ENCODE measurements around the gene LUC7L3.

The LUC7L3 gene

GRCh38 chr17:50683434-50684287, 35.7 kb upstream of the LUC7L3 start:
- H3K27ac ChIP-seq (ENCODE audit: low read depth, low read length) = no peak overlapping the region
- no peaks in the 10 kb centered on the region for H3K79me2 ChIP-seq (ENCODE audit: insufficient read depth, low read length)
- H3K9me2 ChIP-seq (replicated peaks; ENCODE audit: insufficient read depth, low read length) = no peaks in the 10 kb centered on the region
- H3K9ac ChIP-seq (ENCODE audit: low read length) = no peak overlapping the region
- H3K36me3 ChIP-seq (ENCODE audit: low read length) = no peaks in the 10 kb centered on the region
- H2AFZ ChIP-seq (ENCODE audit: low read depth, low read length, severe bottlenecking) = no peak overlapping the region
- H4K20me1 ChIP-seq (ENCODE audit: low read depth, low read length) = no peaks in the 10 kb centered on the region
- no peaks in the 10 kb centered on the region for H3K9me3 ChIP-seq (ENCODE audit: insufficient read depth, low read length)
- H3K27me3 ChIP-seq (ENCODE audit: low read length) = no peaks in the 10 kb centered on the region
- H3K4me2 ChIP-seq (ENCODE audit: low read depth, low read length, poor library complexity, severe bottlenecking) = no peak overlapping the region
- TF ChIP-seq EZH2phosphoT487 (conservative IDR thresholded peaks at IDR 0.05; ENCODE audit: low read length) = no peak
- TF ChIP-seq CTCF (IDR thresholded peaks at IDR 0.05; ENCODE audit: insufficient read depth, low read length, poor library complexity, severe bottlenecking) = no peak
- H3F3A ChIP-seq (ENCODE audit: insufficient read depth) = no peaks in the 10 kb centered on the region
- H3K4me3 ChIP-seq (ENCODE audit: insufficient read depth, low read length, poor library complexity, severe bottlenecking) = no peak overlapping the region

- Histone ChIP-seq H3K36me3 (ENCODE audit: low read length) (no peaks in the 10 kb centered on the region), H3F3A (ENCODE audit: insufficient read depth) (no peaks in the 10 kb centered on the region), H4K20me1 (ENCODE audit: low read depth, low read length) (no peaks in the 10 kb centered on the region), H3K27me3 (ENCODE audit: low read length) (no peaks in the 10 kb centered on the region), H3K27ac (ENCODE audit: low read depth, low read length) (no peak overlapping the region), H3K9me3 (ENCODE audit: insufficient read depth, low read length) (no peaks in the 10 kb centered on the region), H3K79me2 (ENCODE audit: insufficient read depth, low read length) (no peaks in the 10 kb centered on the region), H3K9ac (ENCODE audit: low read length) (no peak overlapping the region), H3K4me2 (ENCODE audit: low read depth, low read length, poor library complexity, severe bottlenecking) (no peak overlapping the region), H2AFZ (ENCODE audit: low read depth, low read length, severe bottlenecking) (no peak overlapping the region), H3K4me3 (ENCODE audit: insufficient read depth, low read length, poor library complexity, severe bottlenecking) (no peak overlapping the region), H3K9me2 (replicated peaks; ENCODE audit: insufficient read depth, low read length) (no peaks in the 10 kb centered on the region)
- TF ChIP-seq EZH2phosphoT487 (conservative IDR thresholded peaks at IDR 0.05; ENCODE audit: low read length) = no peak
Observed at GRCh38 chr17:50684288-50684611, 35.2 kb upstream of the LUC7L3 start.

- no peak for TF ChIP-seq EZH2phosphoT487 (conservative IDR thresholded peaks at IDR 0.05; ENCODE audit: low read length)
- TF ChIP-seq CTCF (IDR thresholded peaks at IDR 0.05; ENCODE audit: insufficient read depth, low read length, poor library complexity, severe bottlenecking) = no peak
- H4K20me1 ChIP-seq (ENCODE audit: low read depth, low read length) = no peaks in the 10 kb centered on the region
- no peaks in the 10 kb centered on the region for H3K27me3 ChIP-seq (ENCODE audit: low read length)
- H3K4me2 ChIP-seq (ENCODE audit: low read depth, low read length, poor library complexity, severe bottlenecking) = no peak overlapping the region
- H2AFZ ChIP-seq (ENCODE audit: low read depth, low read length, severe bottlenecking) = no peak overlapping the region
- H3F3A ChIP-seq (ENCODE audit: insufficient read depth) = no peaks in the 10 kb centered on the region
- no peak overlapping the region for H3K4me3 ChIP-seq (ENCODE audit: insufficient read depth, low read length, poor library complexity, severe bottlenecking)
- no peaks in the 10 kb centered on the region for H3K36me3 ChIP-seq (ENCODE audit: low read length)
- H3K27ac ChIP-seq (ENCODE audit: low read depth, low read length) = no peak overlapping the region
- H3K9me3 ChIP-seq (ENCODE audit: insufficient read depth, low read length) = no peaks in the 10 kb centered on the region
- H3K9me2 ChIP-seq (replicated peaks; ENCODE audit: insufficient read depth, low read length) = no peaks in the 10 kb centered on the region
- no peak overlapping the region for H3K9ac ChIP-seq (ENCODE audit: low read length)
- H3K79me2 ChIP-seq (ENCODE audit: insufficient read depth, low read length) = no peaks in the 10 kb centered on the region
Observed at GRCh38 chr17:50684612-50685333, 34.6 kb upstream of the LUC7L3 start.

GRCh38 chr17:50685334-50685665, 34.1 kb upstream of the LUC7L3 start:
- Histone ChIP-seq H3K4me2 (ENCODE audit: low read depth, low read length, poor library complexity, severe bottlenecking) (no peak overlapping the region), H3K79me2 (ENCODE audit: insufficient read depth, low read length) (no peaks in the 10 kb centered on the region), H3K4me3 (ENCODE audit: insufficient read depth, low read length, poor library complexity, severe bottlenecking) (no peak overlapping the region), H3K27me3 (ENCODE audit: low read length) (no peaks in the 10 kb centered on the region), H3K9me2 (replicated peaks; ENCODE audit: insufficient read depth, low read length) (no peaks in the 10 kb centered on the region), H2AFZ (ENCODE audit: low read depth, low read length, severe bottlenecking) (no peak overlapping the region), H3F3A (ENCODE audit: insufficient read depth) (no peaks in the 10 kb centered on the region), H3K9ac (ENCODE audit: low read length) (no peak overlapping the region), H3K36me3 (ENCODE audit: low read length) (no peaks in the 10 kb centered on the region), H3K9me3 (ENCODE audit: insufficient read depth, low read length) (no peaks in the 10 kb centered on the region), H3K27ac (ENCODE audit: low read depth, low read length) (no peak overlapping the region), H4K20me1 (ENCODE audit: low read depth, low read length) (no peaks in the 10 kb centered on the region)
- no peak for TF ChIP-seq CTCF (IDR thresholded peaks at IDR 0.05; ENCODE audit: insufficient read depth, low read length, poor library complexity, severe bottlenecking)
- no peak for TF ChIP-seq EZH2phosphoT487 (conservative IDR thresholded peaks at IDR 0.05; ENCODE audit: low read length)

Data from SU-DHL-6 (cell line).